ENCODE data around the gene TAF1A.
"Not testable (repeated sequence)": the region's sequence is repeated elsewhere in the genome, so short reads cannot be mapped to it uniquely, and the experiment has no call there.

Gene TAF1A

DNA sequence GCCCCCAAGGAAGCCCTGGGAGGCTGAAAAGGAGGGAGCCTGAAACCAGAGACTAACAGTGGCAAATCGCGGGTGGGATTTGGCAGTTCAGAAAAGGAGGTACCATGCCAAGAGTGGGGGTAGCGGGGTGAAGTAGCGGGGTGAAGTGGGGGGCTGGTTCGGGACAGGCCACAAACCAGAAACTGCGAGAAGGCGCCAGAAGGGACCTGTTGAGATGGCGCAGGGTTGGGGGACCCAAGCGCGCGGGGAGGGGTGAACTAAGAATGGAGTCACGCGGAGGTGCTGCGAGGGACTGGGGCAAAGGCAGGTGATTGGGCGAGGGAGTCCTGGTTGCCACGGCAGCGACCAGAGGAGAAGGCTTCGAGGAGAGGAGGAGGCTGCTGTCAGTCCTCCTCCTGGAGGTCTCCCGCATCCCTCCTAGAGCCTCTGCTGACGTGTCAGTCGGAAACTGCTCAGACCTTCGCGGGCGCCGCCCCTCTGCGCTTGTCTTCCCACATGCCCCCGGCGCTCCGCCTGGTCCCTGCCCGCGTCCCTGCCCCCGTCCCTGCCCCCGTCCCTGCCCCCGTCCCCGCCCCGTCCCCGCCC, 27.7 kb upstream of the TAF1A start:
- Mint-ChIP-seq H3K27me3 (peaks cover 20 to 26% of the 10 kb centered on the region in 2 donors), H3K36me3 (peaks cover 4 to 12% of the 10 kb centered on the region in 2 donors), H3K4me1 (peaks cover 18 to 27% of the 10 kb centered on the region in 2 donors), H3K4me3 (peak overlapping the region; percentile 93), H3K27ac (peak overlapping the region; percentile 96), H3K9me3 (no peaks in the 10 kb centered on the region)
- peak; percentile 93 to 94 for ATAC-seq (replicated peaks)
- DNase-seq: peak; percentile 87

DNA sequence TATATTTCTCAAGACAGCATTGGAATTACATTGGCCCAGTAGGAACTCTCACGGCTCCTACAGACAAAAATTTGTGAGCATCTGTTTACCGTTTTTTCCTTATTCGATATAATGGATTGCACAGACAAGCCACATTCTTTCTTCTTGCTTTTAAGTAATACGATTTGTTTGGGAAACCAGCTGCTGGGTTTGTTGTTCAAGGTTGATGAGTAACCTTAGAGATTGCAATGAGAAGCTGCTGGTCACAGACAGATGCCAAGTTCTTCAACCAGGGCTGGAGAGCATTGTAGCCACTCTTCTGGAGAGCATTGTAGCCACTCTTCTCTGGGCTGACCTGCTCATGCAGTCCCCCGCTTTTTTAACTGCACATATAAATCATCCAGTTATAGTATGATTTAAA, 26.8 kb upstream of the TAF1A start:
- H3K36me3 Mint-ChIP-seq: peaks cover 0 to 7% of the 10 kb centered on the region in 2 donors
- H3K27ac Mint-ChIP-seq: no peak overlapping the region
- H3K4me3 Mint-ChIP-seq: peak overlapping the region in 1 of 2 donors; percentile 93
- peaks cover 18 to 27% of the 10 kb centered on the region in 2 donors for H3K4me1 Mint-ChIP-seq
- H3K9me3 Mint-ChIP-seq: no peaks in the 10 kb centered on the region
- peaks cover 25 to 27% of the 10 kb centered on the region in 2 donors for H3K27me3 Mint-ChIP-seq
- ATAC-seq (replicated peaks) (no peak), DNase-seq (no peak)

DNA sequence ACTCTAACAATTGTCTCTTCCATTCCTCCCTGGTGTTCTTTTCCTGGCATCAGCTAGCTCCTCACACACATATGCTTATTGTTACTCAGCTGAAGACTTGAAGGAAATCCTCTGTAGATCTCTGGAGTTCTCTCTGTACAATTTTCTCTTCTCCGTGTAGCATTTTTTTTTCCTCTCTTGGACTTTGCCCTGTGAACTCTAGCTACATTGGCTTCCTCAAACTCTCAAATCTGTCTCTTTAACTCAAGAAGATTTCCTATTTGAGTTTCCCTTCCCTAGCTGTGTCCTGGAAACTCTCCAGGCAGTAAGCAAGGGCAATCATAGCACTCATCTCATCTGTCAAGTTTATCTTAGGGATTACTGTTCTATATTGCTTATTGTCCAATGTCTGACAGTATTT, 23.9 kb upstream of the TAF1A start:
- DNase-seq: no peak
- no peak for ATAC-seq (replicated peaks)
- Mint-ChIP-seq H3K36me3 (peaks cover 6 to 7% of the 10 kb centered on the region in 2 donors), H3K4me3 (no peak overlapping the region), H3K9me3 (peaks cover 5 to 11% of the 10 kb centered on the region in 2 donors), H3K4me1 (peaks cover under 1 to 5% of the 10 kb centered on the region in 2 donors), H3K27ac (no peak overlapping the region), H3K27me3 (peaks cover 32 to 40% of the 10 kb centered on the region in 2 donors)

DNA sequence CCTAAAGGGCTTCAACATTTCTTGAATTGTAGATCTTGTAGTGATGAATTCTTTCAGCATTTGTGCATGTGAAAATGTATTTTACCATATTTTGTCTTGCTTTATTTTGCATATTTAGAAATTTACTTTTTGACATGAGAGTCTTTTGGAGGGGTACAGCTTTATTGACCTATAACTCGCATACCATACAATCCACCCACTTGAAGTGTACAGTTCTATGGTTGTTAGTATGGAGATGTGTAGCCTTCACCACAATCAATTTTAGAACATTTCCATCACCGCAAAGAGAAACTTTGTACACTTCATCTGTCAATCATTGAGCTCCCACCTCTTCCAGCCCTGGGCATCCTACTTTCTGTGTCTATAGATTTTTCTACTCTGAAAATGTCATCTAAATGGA, 21.0 kb upstream of the TAF1A start:
- Mint-ChIP-seq H3K4me3 (no peak overlapping the region), H3K4me1 (no peaks in the 10 kb centered on the region), H3K9me3 (peaks cover 6 to 12% of the 10 kb centered on the region in 2 donors), H3K27me3 (peaks cover 29 to 40% of the 10 kb centered on the region in 2 donors), H3K27ac (no peak overlapping the region), H3K36me3 (peaks cover 8% of the 10 kb centered on the region in 2 donors)
- DNase-seq (no peak), ATAC-seq (replicated peaks) (no peak)

DNA sequence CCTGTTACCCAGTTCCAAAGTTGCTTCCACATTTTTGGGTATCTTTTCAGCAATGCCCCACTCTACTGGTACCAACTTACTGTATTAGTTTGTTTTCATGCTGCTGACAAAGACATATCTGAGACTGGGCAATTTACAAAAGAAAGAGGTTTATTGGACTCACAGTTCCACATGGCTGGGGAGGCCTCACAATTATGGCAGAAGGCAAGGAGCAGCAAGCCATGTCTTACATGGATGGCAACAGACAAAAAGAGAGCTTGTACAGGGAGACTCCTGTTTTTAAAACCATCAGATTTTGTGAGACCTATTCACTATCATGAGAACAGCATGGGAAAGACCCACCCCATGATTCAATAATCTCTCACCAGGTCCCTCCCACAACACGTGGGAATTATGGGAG, 19.4 kb upstream of the TAF1A start:
- not testable (repeated sequence) for H3K4me3 Mint-ChIP-seq; ATAC-seq (replicated peaks)
- H3K9me3 Mint-ChIP-seq: peaks cover 6 to 12% of the 10 kb centered on the region in 2 donors

DNA sequence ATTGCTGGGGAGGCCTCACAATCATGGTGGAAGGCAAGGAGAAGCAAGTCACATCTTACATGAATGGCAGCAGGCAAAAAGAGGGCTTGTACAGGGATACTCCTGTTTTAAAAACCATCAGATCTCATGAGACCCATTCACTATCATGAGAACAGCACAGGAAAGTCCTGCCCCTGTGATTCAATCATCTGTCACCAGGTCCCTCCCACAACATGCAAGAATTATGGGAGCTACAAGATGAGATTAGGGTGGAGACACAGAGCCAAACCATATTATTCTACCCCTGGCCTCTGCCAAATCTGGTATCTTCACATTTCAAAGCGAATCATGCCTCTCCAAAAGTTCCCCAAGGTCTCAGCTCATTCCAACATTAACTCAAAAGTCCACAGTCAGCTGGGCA, 17.0 kb upstream of the TAF1A start:
- Mint-ChIP-seq H3K9me3 (peaks cover 6 to 12% of the 10 kb centered on the region in 2 donors), H3K27me3 (peaks cover 5 to 17% of the 10 kb centered on the region in 2 donors), H3K4me3 (no peak overlapping the region), H3K27ac (no peak overlapping the region), H3K4me1 (no peaks in the 10 kb centered on the region), H3K36me3 (peaks cover 8% of the 10 kb centered on the region in 2 donors)
- no peak for ATAC-seq (replicated peaks)
- no peak for DNase-seq

More for the DNA sequence above, 19.4 kb upstream of the TAF1A start:
- not testable (repeated sequence) for H3K27ac Mint-ChIP-seq, DNase-seq, H3K4me1 Mint-ChIP-seq, H3K36me3 Mint-ChIP-seq
- H3K27me3 Mint-ChIP-seq: peaks cover 18 to 37% of the 10 kb centered on the region in 2 donors

DNA sequence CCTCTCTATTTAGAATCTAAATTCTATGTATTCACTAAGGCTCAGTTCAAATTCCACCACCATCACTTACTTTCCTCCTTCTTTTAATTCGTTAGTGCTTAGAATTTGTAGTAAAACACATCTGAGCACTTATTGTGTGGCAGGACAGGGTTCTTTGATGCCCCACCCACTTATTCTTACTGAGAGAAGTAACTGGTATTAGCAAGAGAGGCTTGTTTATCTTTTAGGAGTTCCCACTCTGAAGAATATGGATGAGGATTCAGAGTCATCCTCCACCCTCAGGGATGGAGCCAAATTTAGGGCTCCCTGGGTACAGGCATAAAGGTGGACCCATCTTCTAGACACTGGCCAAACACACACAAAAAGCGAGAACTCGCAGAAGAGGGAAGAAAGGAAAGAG, 11.5 kb upstream of the TAF1A start:
- no peaks in the 10 kb centered on the region for H3K27me3 Mint-ChIP-seq
- H3K36me3 Mint-ChIP-seq: peaks cover 3 to 5% of the 10 kb centered on the region in 2 donors
- no peaks in the 10 kb centered on the region for H3K9me3 Mint-ChIP-seq
- no peak for DNase-seq
- no peak for ATAC-seq (replicated peaks)
- H3K27ac Mint-ChIP-seq: no peak overlapping the region
- no peak overlapping the region for H3K4me3 Mint-ChIP-seq
- H3K4me1 Mint-ChIP-seq: peaks cover 0 to 5% of the 10 kb centered on the region in 2 donors

DNA sequence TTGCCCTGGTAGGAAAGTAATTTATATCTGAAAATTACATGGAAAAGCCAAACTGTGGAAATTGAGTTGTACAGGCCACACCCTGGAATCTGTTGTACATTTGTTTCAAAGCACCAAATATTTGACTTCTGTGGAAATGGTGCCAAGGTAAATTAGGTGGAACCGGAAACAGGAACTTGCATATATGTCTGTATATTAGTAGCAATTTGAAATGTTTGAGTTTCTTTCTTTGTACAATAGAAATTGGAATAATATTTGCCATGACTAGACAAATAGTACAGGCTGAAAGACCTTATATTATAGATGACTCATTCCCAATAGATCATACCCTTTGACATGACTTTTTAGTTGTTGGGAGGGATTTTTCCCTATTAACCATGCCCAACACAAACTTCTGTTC, 10.5 kb upstream of the TAF1A start:
- ATAC-seq (replicated peaks) (peak; percentile 41 to 50), DNase-seq (no peak)
- no peak overlapping the region for H3K4me3 Mint-ChIP-seq
- H3K4me1 Mint-ChIP-seq: peaks cover 0 to 5% of the 10 kb centered on the region in 2 donors
- peaks cover 3 to 13% of the 10 kb centered on the region in 2 donors for H3K36me3 Mint-ChIP-seq
- H3K27ac Mint-ChIP-seq: no peak overlapping the region
- H3K27me3 Mint-ChIP-seq: no peaks in the 10 kb centered on the region
- no peaks in the 10 kb centered on the region for H3K9me3 Mint-ChIP-seq

DNA sequence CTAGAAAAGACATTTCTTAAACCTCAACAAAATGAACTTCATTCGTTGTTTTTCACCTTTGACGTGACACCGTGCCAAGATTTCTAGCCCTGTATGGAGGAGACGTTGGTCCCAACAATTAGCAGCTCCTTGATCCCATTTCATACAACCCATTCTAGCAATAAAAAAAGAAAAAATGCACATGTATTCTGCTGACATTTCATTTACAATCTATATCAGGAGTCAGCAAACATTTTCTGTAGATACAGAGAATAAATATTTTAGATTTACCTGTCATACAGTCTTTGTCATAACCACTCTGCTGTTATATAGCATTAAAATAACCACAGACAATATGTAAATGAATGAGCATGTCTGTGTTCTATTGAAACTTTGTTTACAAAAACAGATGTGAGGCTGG, 7.0 kb upstream of the TAF1A start:
- H3K27me3 Mint-ChIP-seq: no peaks in the 10 kb centered on the region
- peaks cover 0 to 5% of the 10 kb centered on the region in 2 donors for H3K4me1 Mint-ChIP-seq
- no peak overlapping the region for H3K4me3 Mint-ChIP-seq
- peaks cover 5 to 13% of the 10 kb centered on the region in 2 donors for H3K36me3 Mint-ChIP-seq
- H3K27ac Mint-ChIP-seq: no peak overlapping the region
- ATAC-seq (replicated peaks) (no peak), DNase-seq (no peak)
- H3K9me3 Mint-ChIP-seq: no peaks in the 10 kb centered on the region

DNA sequence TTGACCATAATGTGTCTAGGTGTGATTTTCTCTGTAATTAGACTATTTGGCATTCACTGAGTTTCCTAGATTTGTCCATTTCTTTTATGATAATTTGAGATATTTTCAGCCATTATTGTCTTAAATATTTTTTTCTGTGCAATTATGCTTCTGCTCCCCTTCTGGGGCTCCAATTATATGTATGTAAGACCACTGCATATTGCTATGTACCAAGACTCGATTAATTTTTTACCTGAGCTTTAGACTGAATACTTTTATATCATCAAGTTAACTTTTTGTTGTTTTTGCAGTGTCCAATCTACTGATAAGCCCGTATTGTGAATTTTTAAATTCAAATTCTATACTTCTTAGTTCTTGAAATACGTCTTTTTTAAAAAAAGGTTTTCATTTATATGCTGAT, 5.1 kb upstream of the TAF1A start:
- Mint-ChIP-seq H3K36me3 (peaks cover 2 to 9% of the 10 kb centered on the region in 2 donors), H3K27me3 (no peaks in the 10 kb centered on the region), H3K4me1 (peaks cover 4 to 6% of the 10 kb centered on the region in 2 donors), H3K27ac (no peak overlapping the region), H3K9me3 (no peaks in the 10 kb centered on the region), H3K4me3 (no peak overlapping the region)
- DNase-seq: no peak
- ATAC-seq (replicated peaks): no peak

DNA sequence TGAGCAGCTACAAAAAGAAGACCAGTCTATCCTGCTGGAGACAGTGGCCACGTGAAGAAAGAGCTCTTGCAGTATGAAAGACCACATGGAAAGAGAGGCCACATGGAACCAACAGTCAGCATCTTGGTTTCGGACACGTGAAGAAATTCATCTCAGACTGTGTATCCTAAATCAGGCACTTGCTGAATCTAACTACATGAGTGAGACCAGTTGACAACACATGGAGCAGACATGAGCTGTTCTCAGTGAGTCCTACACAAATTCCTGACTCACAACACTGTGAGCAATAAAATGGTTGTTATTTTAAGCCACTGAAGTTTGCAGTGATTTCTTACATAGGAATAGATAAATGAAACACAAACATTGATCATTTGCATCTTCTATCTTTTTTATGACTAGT, 2.4 kb upstream of the TAF1A start:
- no peak overlapping the region for H3K27ac Mint-ChIP-seq
- no peak for DNase-seq
- ATAC-seq (replicated peaks): no peak
- H3K9me3 Mint-ChIP-seq: no peaks in the 10 kb centered on the region
- no peak overlapping the region for H3K4me3 Mint-ChIP-seq
- peaks cover 4 to 13% of the 10 kb centered on the region in 2 donors for H3K36me3 Mint-ChIP-seq
- H3K4me1 Mint-ChIP-seq: peaks cover 11 to 31% of the 10 kb centered on the region in 2 donors
- H3K27me3 Mint-ChIP-seq: no peaks in the 10 kb centered on the region

DNA sequence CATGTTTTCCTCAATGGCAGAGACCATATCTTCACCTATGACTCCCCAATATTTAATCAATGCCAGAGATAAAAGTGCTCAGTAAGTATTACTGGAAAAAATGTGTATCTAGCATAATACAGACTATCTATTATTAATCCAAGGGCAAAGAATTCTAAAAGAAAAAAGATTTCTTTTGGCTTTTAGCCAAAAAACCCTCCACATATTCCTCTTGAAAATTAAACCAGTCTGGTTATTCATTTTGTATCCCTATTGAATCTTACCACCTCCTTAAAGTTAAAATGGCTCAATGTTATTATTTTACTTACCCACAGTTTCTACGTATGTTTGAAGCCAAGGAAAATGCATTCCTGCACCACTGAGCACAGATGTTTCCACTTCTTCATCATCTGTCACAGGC, 1.6 kb downstream of the TAF1A start:
- no peak for DNase-seq
- Mint-ChIP-seq H3K4me1 (peaks cover 25 to 63% of the 10 kb centered on the region in 2 donors), H3K27ac (no peak overlapping the region), H3K36me3 (peaks cover 10 to 22% of the 10 kb centered on the region in 2 donors), H3K4me3 (peak overlapping the region in 1 of 2 donors; percentile 11), H3K27me3 (no peaks in the 10 kb centered on the region), H3K9me3 (peaks cover 2% of the 10 kb centered on the region in 2 donors)
- ATAC-seq (replicated peaks): no peak

DNA sequence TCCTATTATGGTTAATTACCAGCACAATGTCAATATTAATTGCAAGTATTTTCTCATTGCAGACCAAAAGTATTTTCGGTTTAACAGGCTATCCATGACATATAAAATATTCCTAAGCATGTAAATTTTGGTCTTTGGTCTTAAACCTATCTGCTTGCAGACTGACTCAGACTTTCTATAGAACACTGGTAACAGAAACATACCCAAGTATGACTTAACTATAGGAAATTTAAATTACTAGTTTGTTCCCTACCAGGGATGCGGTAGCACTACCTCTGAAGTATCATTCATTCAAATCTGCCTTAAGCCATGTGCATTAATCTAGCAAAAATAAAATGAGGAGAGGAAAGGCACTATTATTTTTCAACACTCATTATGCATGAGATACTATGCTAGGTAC, 2.9 kb downstream of the TAF1A start:
- H3K9me3 Mint-ChIP-seq: peaks cover 2 to 5% of the 10 kb centered on the region in 2 donors
- ATAC-seq (replicated peaks) (no peak), DNase-seq (no peak)
- peak overlapping the region; percentile 56 for H3K27ac Mint-ChIP-seq
- no peak overlapping the region for H3K4me3 Mint-ChIP-seq
- H3K27me3 Mint-ChIP-seq: no peaks in the 10 kb centered on the region
- peaks cover 35 to 75% of the 10 kb centered on the region in 2 donors for H3K4me1 Mint-ChIP-seq
- peaks cover 17 to 34% of the 10 kb centered on the region in 2 donors for H3K36me3 Mint-ChIP-seq

DNA sequence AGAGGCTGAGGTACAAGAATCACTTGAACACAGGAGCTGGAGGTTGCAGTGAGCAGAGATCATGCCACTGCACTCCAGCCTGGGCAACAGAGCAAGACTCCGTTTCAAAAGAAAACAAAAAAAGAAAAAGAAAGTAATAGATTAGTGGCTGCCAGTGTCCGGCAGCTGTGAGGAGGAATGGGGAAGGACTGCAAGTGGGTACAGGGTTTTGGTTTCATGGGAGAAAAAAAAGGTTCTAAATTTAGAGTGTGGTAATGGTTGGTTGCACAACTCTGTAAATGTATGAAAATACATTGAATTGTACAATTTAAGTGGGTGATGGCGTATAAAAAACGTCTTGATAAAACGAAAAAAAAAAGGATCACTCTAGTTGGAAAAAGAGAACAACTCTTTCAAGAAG, 6.7 kb downstream of the TAF1A start:
- peak overlapping the region; percentile 76 for H3K27ac Mint-ChIP-seq
- H3K4me3 Mint-ChIP-seq: peak overlapping the region; percentile 65 to 69
- no peaks in the 10 kb centered on the region for H3K27me3 Mint-ChIP-seq
- ATAC-seq (replicated peaks) (peak; percentile 93 to 95), DNase-seq (peak; percentile 32)
- peaks cover 2 to 5% of the 10 kb centered on the region in 2 donors for H3K9me3 Mint-ChIP-seq
- H3K4me1 Mint-ChIP-seq: peaks cover 36 to 71% of the 10 kb centered on the region in 2 donors
- peaks cover 29 to 57% of the 10 kb centered on the region in 2 donors for H3K36me3 Mint-ChIP-seq

DNA sequence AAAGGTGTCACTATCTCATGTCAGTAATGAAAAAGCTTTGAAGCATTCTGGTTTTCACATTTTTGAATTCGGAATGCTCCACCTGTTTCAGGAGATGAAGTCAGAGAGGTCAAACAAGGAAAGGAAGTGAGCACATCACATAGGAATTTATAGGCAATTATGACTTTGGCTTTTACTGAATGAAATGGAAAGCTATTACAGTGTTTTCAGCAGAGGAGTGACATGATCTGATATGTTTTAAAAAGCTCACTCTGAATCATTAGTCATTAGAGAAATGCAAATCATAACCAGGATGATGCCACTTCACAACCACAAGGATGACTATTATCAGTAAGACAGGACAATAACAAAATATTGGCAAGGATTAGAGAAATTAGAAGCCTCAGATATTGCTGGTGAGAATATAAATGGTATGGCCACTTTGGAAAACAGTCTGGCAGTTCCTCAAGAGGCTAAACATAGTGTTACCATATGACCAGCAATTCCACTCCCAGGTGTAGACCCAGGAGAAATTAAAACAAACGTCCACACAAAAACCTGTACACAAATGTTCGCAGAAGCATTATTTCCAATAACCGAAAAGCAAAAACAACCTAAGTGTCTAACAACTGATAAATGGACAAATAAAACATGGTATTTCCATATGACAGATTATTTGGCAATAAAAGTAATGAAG, 7.5 kb downstream of the TAF1A start:
- DNase-seq (no peak), ATAC-seq (replicated peaks) (peak; percentile 64 to 66)
- no peaks in the 10 kb centered on the region for H3K27me3 Mint-ChIP-seq
- peak overlapping the region; percentile 14 to 39 for H3K4me3 Mint-ChIP-seq
- H3K36me3 Mint-ChIP-seq: peaks cover 35 to 62% of the 10 kb centered on the region in 2 donors
- peak overlapping the region; percentile 76 for H3K27ac Mint-ChIP-seq
- H3K9me3 Mint-ChIP-seq: peaks cover 2 to 5% of the 10 kb centered on the region in 2 donors
- peaks cover 35 to 63% of the 10 kb centered on the region in 2 donors for H3K4me1 Mint-ChIP-seq
